OCI-M2 (cell line): ENCODE measurements around the gene SLC12A9.
"Not testable (repeated sequence)": the region's sequence is repeated elsewhere in the genome, so short reads cannot be mapped to it uniquely, and the experiment has no call there.

Experiments used
- DNase-seq: peaks from one replicate; lab custom pipeline; 2025; ENCODE audit not compliant: unreplicated experiment; lab: John Stamatoyannopoulos, UW

Gene SLC12A9

GRCh38 chr7:100894860-100895700 is 42.6 kb downstream of the SLC12A9 start:
- no peak for DNase-seq

DNA sequence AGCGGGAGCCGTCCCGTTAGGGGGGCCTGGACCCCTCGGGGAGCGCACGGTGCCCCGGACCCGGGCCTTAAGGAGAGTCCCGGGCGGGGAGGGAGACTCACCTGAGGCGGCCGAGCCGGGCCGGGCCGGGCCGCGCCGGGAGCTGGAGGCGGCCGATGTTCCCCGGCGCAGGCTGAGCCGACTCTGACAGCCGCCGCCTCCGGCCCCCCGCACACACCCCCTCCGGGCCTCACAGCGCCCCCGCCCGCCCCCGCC is 43.1 kb downstream of the SLC12A9 start, which contains the start of gene ACHE:
ACHE (minus strand) TSS at position 188 of the 255 bp plus-strand sequence. CDS start 1,656 bp downstream, outside the sequence.
- DNase-seq: no peak

DNA sequence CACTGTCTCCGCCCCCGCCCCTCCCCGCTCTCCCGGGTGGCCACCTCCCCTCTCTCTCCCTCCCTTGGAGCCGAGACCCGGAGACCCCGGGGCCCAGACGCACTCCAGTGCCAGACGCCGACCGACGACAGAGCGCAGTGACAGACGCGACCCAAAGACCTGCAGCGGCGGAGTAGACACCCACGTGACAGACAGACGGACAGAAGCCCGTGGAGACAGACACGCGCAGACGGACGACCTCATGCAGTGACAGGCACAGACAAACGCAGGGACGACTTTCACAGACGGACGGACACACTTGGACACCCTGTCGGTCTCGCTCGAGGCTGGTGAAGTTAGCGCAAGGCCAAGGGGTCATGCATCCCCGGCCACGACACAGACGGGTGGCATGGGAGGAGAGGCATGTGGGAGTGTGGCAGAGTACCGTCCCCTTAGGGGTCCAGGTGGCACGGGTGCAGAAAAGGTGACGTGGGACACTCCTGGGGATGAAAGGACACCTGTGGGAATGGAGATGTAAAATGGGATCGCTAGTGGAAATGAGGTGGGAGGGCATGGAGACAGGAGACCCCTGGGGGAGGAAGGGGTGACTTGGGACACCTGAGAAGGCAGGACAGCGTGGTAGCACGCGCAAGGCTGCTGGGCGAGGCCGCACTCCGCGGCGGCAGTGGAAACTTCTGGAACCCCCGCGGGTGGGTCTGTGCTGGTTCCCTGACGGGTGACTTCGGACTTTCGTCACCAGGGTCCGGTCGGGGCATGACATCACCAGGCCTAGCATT is 43.6 kb downstream of the SLC12A9 start:
- DNase-seq: no peak

- DNase-seq: no peak
Measured at GRCh38 chr7:100896732-100897608, 44.5 kb downstream of the SLC12A9 start.

- no peak for DNase-seq
Measured at GRCh38 chr7:100897772-100898454, 45.4 kb downstream of the SLC12A9 start.

- no peak for DNase-seq
Measured at GRCh38 chr7:100899432-100899831, 46.9 kb downstream of the SLC12A9 start.

GRCh38 chr7:100900978-100901377 is 48.5 kb downstream of the SLC12A9 start:
- DNase-seq: no peak

- DNase-seq: no peak
Measured at GRCh38 chr7:100901921-100902332, 49.4 kb downstream of the SLC12A9 start.

GRCh38 chr7:100902638-100903037 is 50.1 kb downstream of the SLC12A9 start:
- no peak for DNase-seq

- no peak for DNase-seq
Measured at GRCh38 chr7:100908512-100908911, 56.0 kb downstream of the SLC12A9 start.

- not testable (repeated sequence) for DNase-seq
Measured at GRCh38 chr7:100910443-100910842, 57.9 kb downstream of the SLC12A9 start.

- DNase-seq: no peak
Measured at GRCh38 chr7:100911484-100911883, 59.0 kb downstream of the SLC12A9 start.

GRCh38 chr7:100914208-100914878 is 61.8 kb downstream of the SLC12A9 start:
- no peak for DNase-seq

- no peak for DNase-seq
Measured at GRCh38 chr7:100914879-100915447, 62.5 kb downstream of the SLC12A9 start.
